ENCODE results near the gene FGD4.
"Not testable (repeated sequence)": the region's sequence is repeated elsewhere in the genome, so short reads cannot be mapped to it uniquely, and the experiment has no call there.

FGD4 gene

GRCh38 chr12:32497864-32498263, 98.5 kb downstream of the FGD4 start:
- Histone ChIP-seq H3K36me3 (ENCODE audit: control insufficient read depth, insufficient read depth, low read length, severe bottlenecking) (no peaks in the 10 kb centered on the region), H3K9ac (ENCODE audit: low read length) (no peak overlapping the region), H3K4me3 (ENCODE audit: low read length) (no peak overlapping the region), H3K4me1 (ENCODE audit: control insufficient read depth, insufficient read depth, low read length) (peaks cover 50% of the 10 kb centered on the region), H3K27me3 (replicated peaks; ENCODE audit: control insufficient read depth, insufficient read depth, low read length) (no peaks in the 10 kb centered on the region), H3K9me3 (ENCODE audit: control insufficient read depth, low read length) (no peaks in the 10 kb centered on the region)
- no peak for DNase-seq (ENCODE audit: low read depth)

DNA sequence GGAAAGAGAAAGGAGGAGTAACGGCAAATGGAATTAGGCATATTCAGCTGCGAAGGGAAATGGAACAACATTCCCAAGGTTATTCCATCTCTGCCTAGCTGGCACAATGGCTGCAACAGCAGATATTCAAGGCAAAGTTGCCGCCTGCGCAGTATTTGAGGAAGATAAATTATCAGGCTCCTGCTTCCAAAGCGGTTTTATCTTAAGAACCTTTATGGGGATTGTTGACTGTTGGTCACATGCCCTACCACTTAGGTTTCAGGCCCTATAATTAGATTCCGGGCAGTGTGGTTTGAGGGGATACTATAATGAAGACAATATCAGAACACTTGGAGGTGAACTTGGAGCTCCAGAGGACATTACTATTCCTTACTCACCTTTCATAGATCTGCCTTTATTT, 99.7 kb downstream of the FGD4 start:
- no peak for DNase-seq (ENCODE audit: low read depth)
- no peaks in the 10 kb centered on the region for H3K9me3 ChIP-seq (ENCODE audit: control insufficient read depth, low read length)

GRCh38 chr12:32501835-32502333, 102.5 kb downstream of the FGD4 start:
- H3K4me1 ChIP-seq (ENCODE audit: control insufficient read depth, insufficient read depth, low read length), result peaks cover 52% of the 10 kb centered on the region
- H3K36me3 ChIP-seq (ENCODE audit: control insufficient read depth, insufficient read depth, low read length, severe bottlenecking), result no peaks in the 10 kb centered on the region
- H3K9ac ChIP-seq (ENCODE audit: low read length), result peak overlapping the region; percentile 76
- no peaks in the 10 kb centered on the region for H3K9me3 ChIP-seq (ENCODE audit: control insufficient read depth, low read length)
- H3K27me3 ChIP-seq (replicated peaks; ENCODE audit: control insufficient read depth, insufficient read depth, low read length), result no peaks in the 10 kb centered on the region
- H3K4me3 ChIP-seq (ENCODE audit: low read length), result peak overlapping the region; percentile 78
- DNase-seq (ENCODE audit: low read depth), result peak; percentile 65

More for the DNA sequence above, 99.7 kb downstream of the FGD4 start:
- Histone ChIP-seq H3K4me1 (ENCODE audit: control insufficient read depth, insufficient read depth, low read length) (peaks cover 62% of the 10 kb centered on the region), H3K36me3 (ENCODE audit: control insufficient read depth, insufficient read depth, low read length, severe bottlenecking) (no peaks in the 10 kb centered on the region), H3K27me3 (replicated peaks; ENCODE audit: control insufficient read depth, insufficient read depth, low read length) (no peaks in the 10 kb centered on the region), H3K4me3 (ENCODE audit: low read length) (no peak overlapping the region), H3K9ac (ENCODE audit: low read length) (no peak overlapping the region)

GRCh38 chr12:32502693-32503502, 103.5 kb downstream of the FGD4 start:
- peak; percentile 95 for DNase-seq (ENCODE audit: low read depth)
- no peaks in the 10 kb centered on the region for H3K27me3 ChIP-seq (replicated peaks; ENCODE audit: control insufficient read depth, insufficient read depth, low read length)
- H3K9me3 ChIP-seq (ENCODE audit: control insufficient read depth, low read length), result no peaks in the 10 kb centered on the region
- peak overlapping the region; percentile 76 for H3K9ac ChIP-seq (ENCODE audit: low read length)
- no peaks in the 10 kb centered on the region for H3K36me3 ChIP-seq (ENCODE audit: control insufficient read depth, insufficient read depth, low read length, severe bottlenecking)
- H3K4me1 ChIP-seq (ENCODE audit: control insufficient read depth, insufficient read depth, low read length), result peaks cover 42% of the 10 kb centered on the region
- H3K4me3 ChIP-seq (ENCODE audit: low read length), result peak overlapping the region; percentile 78

DNA sequence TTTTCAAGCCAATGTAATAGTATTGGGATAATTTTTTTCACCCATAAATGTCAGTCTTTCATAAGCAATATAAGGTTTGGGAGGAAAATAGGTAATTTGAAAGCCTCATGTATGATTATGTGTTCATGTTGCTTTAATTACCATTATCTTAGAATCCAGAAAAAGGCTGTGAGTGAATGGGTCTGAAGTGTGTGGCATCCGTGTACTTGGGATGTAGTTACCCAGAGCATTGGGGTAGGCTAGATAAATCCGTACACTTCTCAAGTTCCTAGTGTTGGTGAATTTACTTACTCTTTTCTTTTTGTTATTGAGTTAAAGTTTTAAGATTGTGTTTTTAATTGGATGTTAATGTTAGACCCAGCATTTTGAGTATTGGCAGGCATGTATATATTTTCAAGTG, 104.4 kb downstream of the FGD4 start:
- no peaks in the 10 kb centered on the region for H3K27me3 ChIP-seq (replicated peaks; ENCODE audit: control insufficient read depth, insufficient read depth, low read length)
- DNase-seq (ENCODE audit: low read depth), result no peak
- peaks cover 40% of the 10 kb centered on the region for H3K4me1 ChIP-seq (ENCODE audit: control insufficient read depth, insufficient read depth, low read length)
- peak overlapping the region; percentile 76 for H3K9ac ChIP-seq (ENCODE audit: low read length)
- no peaks in the 10 kb centered on the region for H3K9me3 ChIP-seq (ENCODE audit: control insufficient read depth, low read length)
- no peaks in the 10 kb centered on the region for H3K36me3 ChIP-seq (ENCODE audit: control insufficient read depth, insufficient read depth, low read length, severe bottlenecking)
- H3K4me3 ChIP-seq (ENCODE audit: low read length), result peak overlapping the region; percentile 78

DNA sequence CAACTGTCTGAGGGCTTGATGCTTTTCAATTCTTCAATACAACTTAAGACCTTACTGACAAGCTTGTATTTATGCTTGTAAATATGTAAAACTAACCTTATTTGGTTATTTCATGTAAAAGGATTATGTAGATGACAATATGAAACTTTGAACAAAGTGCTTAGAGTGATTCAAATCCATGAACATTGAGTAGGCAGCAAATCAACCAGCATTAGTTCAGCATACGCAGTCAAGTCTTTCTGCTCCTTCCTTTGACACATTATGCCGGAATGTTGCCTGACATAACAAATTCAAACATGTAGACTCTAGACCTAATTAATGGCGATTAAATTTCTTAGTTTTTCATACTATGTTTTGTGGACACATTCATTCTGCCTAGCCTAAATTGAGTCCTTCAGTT, 105.2 kb downstream of the FGD4 start:
- no peaks in the 10 kb centered on the region for H3K9me3 ChIP-seq (ENCODE audit: control insufficient read depth, low read length)
- H3K4me1 ChIP-seq (ENCODE audit: control insufficient read depth, insufficient read depth, low read length), result peaks cover 40% of the 10 kb centered on the region
- peak overlapping the region; percentile 78 for H3K4me3 ChIP-seq (ENCODE audit: low read length)
- no peak overlapping the region for H3K9ac ChIP-seq (ENCODE audit: low read length)
- no peak for DNase-seq (ENCODE audit: low read depth)
- H3K27me3 ChIP-seq (replicated peaks; ENCODE audit: control insufficient read depth, insufficient read depth, low read length), result no peaks in the 10 kb centered on the region
- H3K36me3 ChIP-seq (ENCODE audit: control insufficient read depth, insufficient read depth, low read length, severe bottlenecking), result no peaks in the 10 kb centered on the region

- no peaks in the 10 kb centered on the region for H3K9me3 ChIP-seq (ENCODE audit: control insufficient read depth, low read length)
- no peaks in the 10 kb centered on the region for H3K27me3 ChIP-seq (replicated peaks; ENCODE audit: control insufficient read depth, insufficient read depth, low read length)
- H3K9ac ChIP-seq (ENCODE audit: low read length), result no peak overlapping the region
- peak; percentile 17 for DNase-seq (ENCODE audit: low read depth)
- no peaks in the 10 kb centered on the region for H3K36me3 ChIP-seq (ENCODE audit: control insufficient read depth, insufficient read depth, low read length, severe bottlenecking)
- H3K4me3 ChIP-seq (ENCODE audit: low read length), result no peak overlapping the region
- peaks cover 40% of the 10 kb centered on the region for H3K4me1 ChIP-seq (ENCODE audit: control insufficient read depth, insufficient read depth, low read length)
These were observed 105.9 kb downstream of the FGD4 start for GRCh38 chr12:32505067-32505945.

DNA sequence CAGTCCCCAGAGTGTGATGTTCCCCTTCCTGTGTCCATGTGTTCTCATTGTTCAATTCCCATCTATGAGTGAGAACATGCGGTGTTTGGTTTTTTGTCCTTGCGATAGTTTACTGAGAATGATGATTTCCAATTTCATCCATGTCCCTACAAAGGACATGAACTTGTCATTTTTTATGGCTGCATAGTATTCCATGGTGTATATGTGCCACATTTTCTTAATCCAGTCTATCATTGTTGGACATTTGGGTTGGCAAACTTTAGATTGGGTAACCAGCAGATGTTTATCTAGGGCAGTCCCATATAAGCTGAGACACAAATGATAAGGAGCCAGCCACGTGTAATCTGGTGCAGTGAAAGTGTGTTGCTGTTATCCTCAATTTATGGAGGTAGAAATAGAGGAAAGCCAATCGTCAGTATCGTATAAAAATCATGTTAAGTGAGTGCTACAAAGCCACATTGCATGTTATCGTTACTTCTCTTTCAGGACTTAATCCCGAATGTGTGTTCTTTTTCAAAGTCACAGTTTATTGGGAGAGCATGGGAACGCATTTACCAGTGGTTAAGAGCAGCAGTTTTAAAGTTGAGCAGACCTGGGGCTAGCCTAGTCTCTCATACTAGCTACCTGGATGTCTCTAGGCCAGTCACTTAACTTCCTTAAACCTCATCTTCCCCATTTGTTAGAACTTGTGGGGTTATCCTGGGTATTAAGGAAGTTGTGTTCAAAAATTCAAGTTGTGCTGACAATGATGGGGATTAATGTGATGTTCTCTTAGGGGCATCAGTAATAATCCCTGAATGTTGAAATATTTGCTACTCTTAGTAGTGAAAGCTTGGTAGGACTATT, 108.0 kb downstream of the FGD4 start:
- not testable (repeated sequence) for H3K9ac ChIP-seq (ENCODE audit: low read length); H3K4me3 ChIP-seq (ENCODE audit: low read length); DNase-seq (ENCODE audit: low read depth); H3K27me3 ChIP-seq (replicated peaks; ENCODE audit: control insufficient read depth, insufficient read depth, low read length); H3K9me3 ChIP-seq (ENCODE audit: control insufficient read depth, low read length); H3K36me3 ChIP-seq (ENCODE audit: control insufficient read depth, insufficient read depth, low read length, severe bottlenecking)
- H3K4me1 ChIP-seq (ENCODE audit: control insufficient read depth, insufficient read depth, low read length), result peaks cover 26% of the 10 kb centered on the region

- H3K4me3 ChIP-seq (ENCODE audit: low read length), result no peak overlapping the region
- H3K9me3 ChIP-seq (ENCODE audit: control insufficient read depth, low read length), result no peaks in the 10 kb centered on the region
- H3K27me3 ChIP-seq (replicated peaks; ENCODE audit: control insufficient read depth, insufficient read depth, low read length), result no peaks in the 10 kb centered on the region
- H3K9ac ChIP-seq (ENCODE audit: low read length), result no peak overlapping the region
- no peaks in the 10 kb centered on the region for H3K36me3 ChIP-seq (ENCODE audit: control insufficient read depth, insufficient read depth, low read length, severe bottlenecking)
- peaks cover 24% of the 10 kb centered on the region for H3K4me1 ChIP-seq (ENCODE audit: control insufficient read depth, insufficient read depth, low read length)
- DNase-seq (ENCODE audit: low read depth), result no peak
These were observed 108.6 kb downstream of the FGD4 start for GRCh38 chr12:32507942-32508320.

DNA sequence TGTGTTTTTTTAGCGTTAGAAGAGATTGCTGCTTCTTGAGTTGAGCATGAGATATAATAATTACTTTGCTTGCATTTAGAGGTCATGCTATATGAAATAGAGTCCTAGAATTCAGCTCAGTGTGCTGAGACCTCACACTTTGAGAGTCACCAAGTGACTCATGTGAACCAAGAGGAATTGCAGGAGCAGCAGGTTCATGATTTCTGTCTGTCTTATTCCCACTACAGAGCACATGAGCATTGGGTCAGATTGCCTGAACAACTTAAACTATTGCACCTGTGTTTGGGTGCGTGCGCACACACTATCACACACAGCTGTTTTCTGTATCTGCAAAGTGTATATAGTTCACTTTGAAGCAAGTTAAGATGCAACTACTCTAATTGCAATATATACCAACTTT, 109.3 kb downstream of the FGD4 start:
- H3K36me3 ChIP-seq (ENCODE audit: control insufficient read depth, insufficient read depth, low read length, severe bottlenecking), result no peaks in the 10 kb centered on the region
- no peaks in the 10 kb centered on the region for H3K27me3 ChIP-seq (replicated peaks; ENCODE audit: control insufficient read depth, insufficient read depth, low read length)
- no peak for DNase-seq (ENCODE audit: low read depth)
- H3K9ac ChIP-seq (ENCODE audit: low read length), result no peak overlapping the region
- H3K4me3 ChIP-seq (ENCODE audit: low read length), result no peak overlapping the region
- peaks cover 21% of the 10 kb centered on the region for H3K4me1 ChIP-seq (ENCODE audit: control insufficient read depth, insufficient read depth, low read length)
- H3K9me3 ChIP-seq (ENCODE audit: control insufficient read depth, low read length), result no peaks in the 10 kb centered on the region
